ENCODE measurements around the gene MAFB. TPM values are rescaled to one million over a fixed set of nuclear protein-coding genes. Genes with fewer than 3 reads are reported as not detected.

MAFB gene
- total and polyA plus RNA-seq, 4 donors: 7.3 to 18.0 (median 11.7) TPM

DNA sequence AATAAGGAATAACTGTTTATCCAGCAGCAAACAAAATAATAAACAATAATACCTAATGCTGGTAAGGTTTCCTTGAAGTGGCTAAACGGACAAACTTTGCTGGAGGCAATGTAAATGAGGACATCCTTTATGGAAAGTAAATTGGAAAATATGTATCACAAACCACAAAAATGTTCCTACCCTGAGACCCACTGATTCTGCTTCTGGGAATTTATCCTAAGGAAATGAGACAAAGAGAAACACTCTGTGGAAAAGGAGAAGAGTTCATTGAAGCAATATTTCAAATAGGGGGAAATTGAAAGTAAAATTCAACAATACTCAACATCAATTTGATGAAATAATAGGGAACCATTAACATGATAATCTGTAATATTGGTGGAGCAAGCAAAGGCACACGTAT is 37.9 kb downstream of the MAFB start:
- H3K9me3 ChIP-seq (ENCODE audit: control insufficient read depth, insufficient read depth, low read length): no peaks in the 10 kb centered on the region
- H3K27ac ChIP-seq (ENCODE audit: low read depth, low read length): no peak overlapping the region
- WGBS (ENCODE audit: insufficient coverage): no CpG with 5 or more reads among the region's 2 CpGs
- no peaks in the 10 kb centered on the region for H3K36me3 ChIP-seq (ENCODE audit: control insufficient read depth, insufficient read depth, low read length)
- DNase-seq (ENCODE audit: low read depth in 4 of 6, low spot score in 6 of 6): no peak
- H3K4me1 ChIP-seq (ENCODE audit: control insufficient read depth, insufficient read depth, low read length): peaks cover 7% of the 10 kb centered on the region
- no peak overlapping the region for H3K4me3 ChIP-seq (ENCODE audit: low read depth, low read length)
- peaks cover 7% of the 10 kb centered on the region for H3K27me3 ChIP-seq (ENCODE audit: control insufficient read depth, insufficient read depth, low read length)

DNA sequence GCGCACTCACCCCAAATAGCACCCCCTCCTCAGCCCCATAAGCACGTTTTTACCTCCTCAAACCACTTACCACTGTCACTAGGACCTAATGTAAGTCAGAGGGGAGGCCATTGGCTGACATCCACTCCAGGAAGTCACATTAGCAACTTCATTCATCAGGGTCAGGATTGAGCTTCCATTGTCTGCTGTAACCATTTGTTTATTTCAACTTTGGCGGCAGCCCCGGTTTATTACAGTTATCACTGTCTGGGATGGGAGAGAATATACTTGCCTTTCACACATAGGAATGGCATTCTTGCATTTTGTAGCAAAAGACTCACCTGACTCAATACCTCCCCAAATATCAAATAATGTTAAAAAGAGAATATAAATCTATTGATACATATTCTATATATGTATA is 38.3 kb downstream of the MAFB start:
- no peak overlapping the region for H3K27ac ChIP-seq (ENCODE audit: low read depth, low read length)
- peaks cover 7% of the 10 kb centered on the region for H3K27me3 ChIP-seq (ENCODE audit: control insufficient read depth, insufficient read depth, low read length)
- DNase-seq (ENCODE audit: low read depth in 4 of 6, low spot score in 6 of 6): no peak
- H3K4me1 ChIP-seq (ENCODE audit: control insufficient read depth, insufficient read depth, low read length): peaks cover 8% of the 10 kb centered on the region
- H3K9me3 ChIP-seq (ENCODE audit: control insufficient read depth, insufficient read depth, low read length): no peaks in the 10 kb centered on the region
- H3K36me3 ChIP-seq (ENCODE audit: control insufficient read depth, insufficient read depth, low read length): no peaks in the 10 kb centered on the region
- no CpG with 5 or more reads among the region's 4 CpGs for WGBS (ENCODE audit: insufficient coverage)
- H3K4me3 ChIP-seq (ENCODE audit: low read depth, low read length): no peak overlapping the region

DNA sequence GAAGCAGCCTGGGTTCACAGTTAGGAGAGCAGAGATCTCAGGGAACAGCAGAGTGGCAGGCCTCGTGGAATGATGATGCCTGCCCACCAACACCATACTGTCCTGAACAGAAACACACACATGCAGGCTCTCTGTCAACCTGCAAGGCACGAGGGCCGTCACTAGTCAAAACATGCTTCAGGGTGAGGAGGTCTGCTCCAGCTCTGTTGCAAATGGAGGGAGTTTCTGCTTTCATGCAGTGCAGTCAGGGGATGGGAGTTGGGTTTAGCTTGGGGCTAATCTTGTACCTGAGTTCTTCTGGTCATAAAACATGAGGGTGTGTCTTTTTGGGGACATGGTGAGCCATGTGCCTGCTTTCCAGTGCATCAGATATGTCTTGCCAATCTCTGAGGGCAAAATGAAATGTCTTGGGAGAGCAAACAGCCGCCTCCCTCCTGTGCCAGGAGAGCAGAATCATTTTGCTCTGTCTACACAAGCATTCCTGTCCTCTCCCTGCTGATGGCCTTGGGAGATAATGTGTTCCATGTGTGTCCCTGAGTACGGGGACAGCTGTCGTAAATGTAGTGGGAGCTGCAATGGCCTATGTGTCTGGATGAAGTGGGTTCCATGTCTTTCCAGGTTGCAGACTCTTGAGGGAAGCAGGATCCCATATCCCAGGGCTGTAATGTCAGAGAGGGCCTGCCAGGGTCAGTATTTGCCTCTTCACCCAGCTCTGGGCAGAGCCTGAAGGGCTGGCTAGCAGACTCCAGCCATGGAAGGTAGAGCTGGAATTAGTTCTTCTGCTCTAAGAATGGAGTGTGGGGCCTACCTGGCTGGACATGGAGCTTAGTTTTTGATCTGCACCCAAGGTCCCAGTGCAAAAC is 40.6 kb downstream of the MAFB start:
- Histone ChIP-seq H3K4me1 (ENCODE audit: control insufficient read depth, insufficient read depth, low read length) (peaks cover 8% of the 10 kb centered on the region), H3K27ac (ENCODE audit: low read depth, low read length) (no peak overlapping the region), H3K4me3 (ENCODE audit: low read depth, low read length) (no peak overlapping the region), H3K9me3 (ENCODE audit: control insufficient read depth, insufficient read depth, low read length) (no peaks in the 10 kb centered on the region), H3K27me3 (ENCODE audit: control insufficient read depth, insufficient read depth, low read length) (peaks cover 7% of the 10 kb centered on the region), H3K36me3 (ENCODE audit: control insufficient read depth, insufficient read depth, low read length) (no peaks in the 10 kb centered on the region)
- DNase-seq (ENCODE audit: low read depth in 4 of 6, low spot score in 6 of 6): no peak
- 90% methylated on average over 4 of the region's 6 CpGs for WGBS (ENCODE audit: insufficient coverage)

DNA sequence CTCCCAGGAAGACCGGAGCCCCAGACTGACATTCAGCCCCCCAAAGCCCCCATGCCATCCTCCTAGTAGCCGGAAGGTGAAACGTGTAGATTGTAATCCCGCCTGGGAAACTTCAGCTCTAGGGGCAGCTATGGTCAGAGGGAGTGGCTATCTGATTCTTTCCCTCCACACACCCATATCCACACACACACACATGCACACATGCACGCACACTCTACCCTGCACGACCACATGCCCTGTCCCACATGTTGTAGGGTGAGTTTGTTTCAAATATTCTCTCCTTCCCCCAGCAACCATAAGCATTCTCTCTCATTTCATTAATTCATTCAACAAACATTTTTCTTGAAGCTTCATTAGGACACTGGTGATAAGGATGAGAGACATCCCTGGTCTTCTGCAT is 42.2 kb downstream of the MAFB start:
- H3K9me3 ChIP-seq (ENCODE audit: control insufficient read depth, insufficient read depth, low read length): no peaks in the 10 kb centered on the region
- no peak for DNase-seq (ENCODE audit: low read depth in 4 of 6, low spot score in 6 of 6)
- no CpG with 5 or more reads among the region's 6 CpGs for WGBS (ENCODE audit: insufficient coverage)
- H3K4me1 ChIP-seq (ENCODE audit: control insufficient read depth, insufficient read depth, low read length): peaks cover 8% of the 10 kb centered on the region
- no peak overlapping the region for H3K4me3 ChIP-seq (ENCODE audit: low read depth, low read length)
- H3K27me3 ChIP-seq (ENCODE audit: control insufficient read depth, insufficient read depth, low read length): peaks cover 7% of the 10 kb centered on the region
- no peaks in the 10 kb centered on the region for H3K36me3 ChIP-seq (ENCODE audit: control insufficient read depth, insufficient read depth, low read length)
- no peak overlapping the region for H3K27ac ChIP-seq (ENCODE audit: low read depth, low read length)

DNA sequence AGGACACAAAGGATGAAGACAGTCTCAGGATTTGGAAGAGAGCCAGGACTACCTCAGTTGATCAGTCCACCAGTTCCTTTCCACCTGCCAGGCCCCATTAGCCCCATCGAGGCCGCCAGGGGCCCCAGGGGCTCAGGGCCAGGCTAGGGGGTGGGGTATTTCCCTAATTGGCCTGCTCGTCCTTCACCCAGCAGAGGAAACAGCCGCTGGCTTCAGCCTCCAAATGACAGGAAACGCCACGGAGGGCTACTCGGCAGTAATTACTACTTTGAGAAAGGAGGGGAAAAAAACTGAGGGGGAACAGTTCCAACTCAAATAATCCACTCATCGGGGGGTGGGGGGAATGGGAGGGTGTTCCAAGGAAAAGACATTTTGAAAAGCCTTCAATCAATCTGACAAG is 42.7 kb downstream of the MAFB start:
- no CpG with 5 or more reads among the region's 8 CpGs for WGBS (ENCODE audit: insufficient coverage)
- peak in 2 of 6 donors; percentile 24 to 61 for DNase-seq (ENCODE audit: low read depth in 4 of 6, low spot score in 6 of 6)
- no peak overlapping the region for H3K4me3 ChIP-seq (ENCODE audit: low read depth, low read length)
- no peaks in the 10 kb centered on the region for H3K36me3 ChIP-seq (ENCODE audit: control insufficient read depth, insufficient read depth, low read length)
- no peak overlapping the region for H3K27ac ChIP-seq (ENCODE audit: low read depth, low read length)
- no peaks in the 10 kb centered on the region for H3K9me3 ChIP-seq (ENCODE audit: control insufficient read depth, insufficient read depth, low read length)
- peaks cover 8% of the 10 kb centered on the region for H3K4me1 ChIP-seq (ENCODE audit: control insufficient read depth, insufficient read depth, low read length)
- H3K27me3 ChIP-seq (ENCODE audit: control insufficient read depth, insufficient read depth, low read length): peaks cover 7% of the 10 kb centered on the region

DNA sequence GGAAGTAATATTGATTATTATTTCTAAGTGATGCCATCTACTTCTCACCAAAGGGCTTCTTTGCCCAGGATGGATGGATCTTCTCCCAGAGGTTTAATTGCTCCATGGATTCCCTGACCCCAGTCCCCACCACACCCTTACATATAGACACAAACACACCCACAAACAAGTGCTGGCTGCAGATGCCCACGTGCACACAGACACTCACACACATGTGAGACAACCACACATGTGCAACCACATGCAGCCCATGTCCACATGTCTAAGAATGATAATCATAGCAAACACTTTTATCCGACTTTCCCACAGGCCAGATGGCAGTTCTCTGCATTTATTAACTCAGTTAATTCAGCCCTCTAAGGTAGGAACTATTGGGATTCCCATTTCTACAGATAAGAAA is 44.2 kb downstream of the MAFB start:
- no peak overlapping the region for H3K4me3 ChIP-seq (ENCODE audit: low read depth, low read length)
- H3K36me3 ChIP-seq (ENCODE audit: control insufficient read depth, insufficient read depth, low read length): no peaks in the 10 kb centered on the region
- no peak overlapping the region for H3K27ac ChIP-seq (ENCODE audit: low read depth, low read length)
- H3K9me3 ChIP-seq (ENCODE audit: control insufficient read depth, insufficient read depth, low read length): no peaks in the 10 kb centered on the region
- peaks cover 8% of the 10 kb centered on the region for H3K4me1 ChIP-seq (ENCODE audit: control insufficient read depth, insufficient read depth, low read length)
- no peak for DNase-seq (ENCODE audit: low read depth in 4 of 6, low spot score in 6 of 6)
- H3K27me3 ChIP-seq (ENCODE audit: control insufficient read depth, insufficient read depth, low read length): peaks cover 7% of the 10 kb centered on the region
- WGBS (ENCODE audit: insufficient coverage): 89% methylated on average over 1 of the region's 2 CpGs

DNA sequence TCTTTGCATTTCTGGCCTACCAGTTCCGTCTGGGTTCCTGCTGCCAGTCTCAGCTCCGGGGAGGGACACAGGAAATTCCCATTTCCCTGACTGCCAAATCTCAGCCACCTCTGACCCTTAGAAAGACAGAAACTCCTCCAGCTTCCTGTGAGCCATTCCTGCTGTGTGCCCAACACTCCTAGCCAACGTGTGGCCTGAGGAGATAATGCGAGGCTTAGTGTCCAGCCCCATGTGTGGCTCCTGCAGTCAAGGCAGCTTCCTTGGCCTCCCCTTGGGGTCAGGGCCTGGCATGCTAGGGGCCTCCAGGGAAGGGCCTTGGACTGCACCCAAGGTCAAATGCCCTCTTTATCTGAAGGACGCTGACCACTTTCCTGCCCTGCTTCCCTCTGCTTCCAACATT is 45.1 kb downstream of the MAFB start:
- Histone ChIP-seq H3K27ac (ENCODE audit: low read depth, low read length) (no peak overlapping the region), H3K27me3 (ENCODE audit: control insufficient read depth, insufficient read depth, low read length) (peaks cover 7% of the 10 kb centered on the region), H3K9me3 (ENCODE audit: control insufficient read depth, insufficient read depth, low read length) (no peaks in the 10 kb centered on the region), H3K36me3 (ENCODE audit: control insufficient read depth, insufficient read depth, low read length) (no peaks in the 10 kb centered on the region), H3K4me1 (ENCODE audit: control insufficient read depth, insufficient read depth, low read length) (peaks cover 8% of the 10 kb centered on the region), H3K4me3 (ENCODE audit: low read depth, low read length) (no peak overlapping the region)
- DNase-seq (ENCODE audit: low read depth in 4 of 6, low spot score in 6 of 6): no peak
- 63% methylated on average over 5 of the region's 5 CpGs for WGBS (ENCODE audit: insufficient coverage)

DNA sequence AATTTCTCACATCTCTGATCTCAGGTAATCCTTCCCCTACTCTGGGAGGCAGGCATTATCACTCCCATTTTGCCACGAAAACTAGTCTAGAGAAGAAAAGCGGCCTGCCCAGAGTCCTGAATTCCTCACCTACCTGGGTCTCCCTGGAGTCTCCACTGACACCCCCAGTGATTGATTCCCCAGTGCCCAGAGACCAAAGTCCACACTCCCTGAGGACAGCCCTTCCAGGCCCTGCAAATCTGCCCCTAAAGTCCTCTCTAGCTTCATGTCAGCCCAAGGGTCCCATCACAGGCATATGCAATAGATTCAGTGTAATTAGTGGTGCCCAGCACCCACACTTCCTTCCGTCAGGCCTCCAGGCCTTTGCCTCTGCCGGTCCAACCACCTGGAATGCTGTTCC is 47.2 kb downstream of the MAFB start:
- DNase-seq (ENCODE audit: low read depth in 4 of 6, low spot score in 6 of 6): no peak
- Histone ChIP-seq H3K36me3 (ENCODE audit: control insufficient read depth, insufficient read depth, low read length) (no peaks in the 10 kb centered on the region), H3K27me3 (ENCODE audit: control insufficient read depth, insufficient read depth, low read length) (peaks cover 3% of the 10 kb centered on the region), H3K4me3 (ENCODE audit: low read depth, low read length) (no peak overlapping the region), H3K27ac (ENCODE audit: low read depth, low read length) (no peak overlapping the region), H3K4me1 (ENCODE audit: control insufficient read depth, insufficient read depth, low read length) (peaks cover 8% of the 10 kb centered on the region), H3K9me3 (ENCODE audit: control insufficient read depth, insufficient read depth, low read length) (no peaks in the 10 kb centered on the region)
- WGBS (ENCODE audit: insufficient coverage): 93% methylated on average over 4 of the region's 4 CpGs

DNA sequence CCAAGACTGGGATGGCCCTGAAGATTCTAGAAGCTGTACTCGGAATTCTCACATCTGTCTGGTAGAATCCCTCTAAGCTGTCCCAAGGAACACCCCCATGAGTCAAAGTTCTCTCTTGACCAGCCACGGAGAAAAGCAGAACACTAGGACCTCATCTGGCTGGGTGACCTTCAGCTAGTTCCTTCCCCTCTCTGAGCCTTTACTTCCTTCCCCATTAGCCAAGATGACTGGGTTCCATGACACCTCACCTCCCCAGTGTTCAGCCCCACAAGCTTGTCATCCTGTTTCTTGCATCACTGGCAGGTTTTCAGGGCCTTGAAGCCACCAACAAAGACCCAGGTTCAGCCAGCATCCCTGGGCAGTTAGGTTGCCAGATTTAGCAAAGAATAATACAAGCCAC is 47.8 kb downstream of the MAFB start:
- peaks cover 2% of the 10 kb centered on the region for H3K4me1 ChIP-seq (ENCODE audit: control insufficient read depth, insufficient read depth, low read length)
- no peaks in the 10 kb centered on the region for H3K9me3 ChIP-seq (ENCODE audit: control insufficient read depth, insufficient read depth, low read length)
- H3K27me3 ChIP-seq (ENCODE audit: control insufficient read depth, insufficient read depth, low read length): no peaks in the 10 kb centered on the region
- DNase-seq (ENCODE audit: low read depth in 4 of 6, low spot score in 6 of 6): no peak
- H3K4me3 ChIP-seq (ENCODE audit: low read depth, low read length): no peak overlapping the region
- WGBS (ENCODE audit: insufficient coverage): 85% methylated on average over 2 of the region's 2 CpGs
- no peak overlapping the region for H3K27ac ChIP-seq (ENCODE audit: low read depth, low read length)
- no peaks in the 10 kb centered on the region for H3K36me3 ChIP-seq (ENCODE audit: control insufficient read depth, insufficient read depth, low read length)

DNA sequence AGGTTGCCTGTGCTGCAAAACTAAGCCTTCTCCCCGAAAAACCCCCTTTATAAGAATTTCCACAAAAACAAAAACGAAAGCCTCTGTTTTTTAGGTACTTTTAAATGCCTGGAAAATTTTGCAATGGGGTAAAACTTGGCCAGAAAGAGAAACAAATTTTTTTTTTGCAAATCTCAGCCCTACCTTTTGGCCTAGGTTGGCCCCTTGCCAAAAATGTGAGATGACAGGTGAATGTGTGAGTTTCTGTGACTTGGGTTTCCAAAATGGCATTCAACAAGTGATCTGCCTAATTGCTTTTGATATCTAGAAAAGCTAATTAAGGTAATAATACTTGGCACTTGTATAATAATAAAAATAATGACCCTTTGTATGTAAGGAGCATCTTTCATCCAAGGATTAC is 48.4 kb downstream of the MAFB start:
- Histone ChIP-seq H3K27ac (ENCODE audit: low read depth, low read length) (no peak overlapping the region), H3K4me3 (ENCODE audit: low read depth, low read length) (no peak overlapping the region), H3K36me3 (ENCODE audit: control insufficient read depth, insufficient read depth, low read length) (no peaks in the 10 kb centered on the region), H3K27me3 (ENCODE audit: control insufficient read depth, insufficient read depth, low read length) (no peaks in the 10 kb centered on the region), H3K9me3 (ENCODE audit: control insufficient read depth, insufficient read depth, low read length) (no peaks in the 10 kb centered on the region), H3K4me1 (ENCODE audit: control insufficient read depth, insufficient read depth, low read length) (no peaks in the 10 kb centered on the region)
- no CpG with 5 or more reads among the region's 2 CpGs for WGBS (ENCODE audit: insufficient coverage)
- no peak for DNase-seq (ENCODE audit: low read depth in 4 of 6, low spot score in 6 of 6)
